ENCODE measurements around the gene KRTAP19-2.
"Not testable (repeated sequence)": the region's sequence is repeated elsewhere in the genome, so short reads cannot be mapped to it uniquely, and the experiment has no call there.

KRTAP19-2 gene

DNA sequence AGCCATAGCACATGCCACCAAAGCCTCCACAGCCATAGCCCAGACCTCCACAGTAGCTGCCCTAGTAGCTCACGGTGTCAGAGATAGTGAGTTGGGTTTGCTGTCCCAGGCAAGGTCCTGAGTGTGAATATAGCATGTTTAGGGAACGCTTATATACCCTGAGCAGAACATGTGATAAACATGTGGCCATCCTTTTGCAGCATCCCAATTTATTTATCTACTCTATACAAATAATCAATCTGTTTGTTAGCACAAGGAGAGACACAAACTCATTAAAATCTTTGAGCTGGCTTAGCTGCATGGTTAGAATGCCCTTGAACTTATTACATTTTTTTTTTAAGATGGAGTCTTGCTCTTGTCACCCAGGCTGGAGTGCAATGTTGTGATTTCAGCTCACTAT lies at the start of gene KRTAP19-2:
Gene KRTAP19-2, minus strand, starts transcription at position 101 of the 400 bp plus-strand sequence. Its CDS starts 88 bp downstream, at position 13.
- no peak for DNase-seq

GRCh38 chr21:30518876-30519275 lies 31.6 kb upstream of the KRTAP19-2 start:
- no peak for DNase-seq

DNA sequence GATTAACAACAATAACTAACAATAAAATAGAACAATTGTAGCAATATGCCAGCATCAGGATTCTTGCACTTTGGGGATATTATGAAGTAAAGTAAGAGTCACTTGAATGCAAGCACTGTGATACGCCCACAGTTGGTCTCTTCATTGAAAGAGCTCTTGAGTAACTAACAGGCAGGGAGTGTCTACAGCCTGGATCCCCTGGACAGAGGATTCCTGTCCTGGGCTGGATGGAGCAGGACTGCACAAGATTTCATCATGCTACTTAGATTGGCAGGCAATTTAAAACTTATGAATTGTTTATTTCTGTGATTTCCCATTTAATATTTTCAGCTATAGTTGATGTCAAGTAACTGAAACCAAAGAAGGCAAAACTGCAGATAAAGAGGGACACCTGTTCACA lies 28.4 kb upstream of the KRTAP19-2 start:
- no peak for DNase-seq

DNA sequence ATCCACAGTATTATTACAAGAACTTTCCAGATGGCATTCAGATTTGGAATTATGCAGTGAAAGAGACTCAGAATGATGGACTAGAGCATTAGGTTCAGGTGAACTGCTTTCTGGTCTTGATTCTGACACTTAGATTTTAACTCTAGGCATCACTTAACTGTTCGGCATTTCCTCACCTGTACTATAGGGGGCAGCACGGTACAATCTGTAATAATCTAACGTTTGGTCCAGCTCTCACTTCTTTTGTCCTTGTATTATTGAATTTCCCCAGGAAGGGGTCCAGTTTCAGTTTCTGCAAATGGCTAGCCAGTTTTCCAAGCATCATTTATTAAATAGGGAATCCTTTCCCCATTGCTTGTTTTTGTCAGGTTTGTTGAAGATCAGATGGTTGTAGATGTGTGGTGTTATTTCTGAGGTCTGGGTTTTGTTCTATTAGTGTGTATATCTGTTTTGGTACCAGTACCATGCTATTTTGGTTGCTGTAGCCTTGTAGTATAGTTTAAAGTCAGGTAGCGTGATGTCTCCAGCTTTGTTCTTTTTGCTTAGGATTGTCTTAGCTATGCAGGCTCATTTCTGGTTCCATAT lies 18.5 kb upstream of the KRTAP19-2 start:
- DNase-seq: not testable (repeated sequence)

GRCh38 chr21:30502041-30502440 lies 14.8 kb upstream of the KRTAP19-2 start, which contains the start of gene KRTAP19-5:
TSS of gene KRTAP19-5 (minus strand) at chr21:30502141. CDS start at chr21:30502090, 51 bp downstream.
- DNase-seq: no peak

DNA sequence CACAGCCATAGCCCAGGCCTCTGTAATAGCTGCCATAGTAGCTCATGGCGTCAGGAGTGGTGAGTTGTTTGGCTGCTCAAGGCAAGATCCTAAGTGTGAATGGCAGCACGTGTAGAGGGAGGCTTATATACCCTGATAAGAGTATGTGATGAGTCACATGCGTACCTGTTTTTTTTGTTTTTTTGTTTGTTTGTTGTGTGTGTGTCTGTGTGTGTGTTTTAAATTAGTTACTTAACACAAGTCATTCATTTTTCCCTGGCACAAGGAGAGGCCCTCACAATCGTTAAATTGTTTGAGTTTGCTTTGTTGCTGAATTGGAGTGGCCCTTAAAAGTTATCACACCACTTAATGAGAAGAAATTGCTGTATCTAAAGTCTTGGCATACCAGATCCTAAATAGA lies 9.8 kb upstream of the KRTAP19-2 start, which contains the start of gene KRTAP19-4:
Gene KRTAP19-4, minus strand, starts transcription at position 101 of the 400 bp plus-strand sequence. Its CDS starts 55 bp downstream, at position 46.
- DNase-seq: no peak

GRCh38 chr21:30491963-30492428 lies 4.8 kb upstream of the KRTAP19-2 start, which contains the start of gene KRTAP19-3:
TSS of gene KRTAP19-3 (minus strand) at chr21:30492013. CDS start at chr21:30491957, 56 bp downstream.
- no peak for DNase-seq

DNA sequence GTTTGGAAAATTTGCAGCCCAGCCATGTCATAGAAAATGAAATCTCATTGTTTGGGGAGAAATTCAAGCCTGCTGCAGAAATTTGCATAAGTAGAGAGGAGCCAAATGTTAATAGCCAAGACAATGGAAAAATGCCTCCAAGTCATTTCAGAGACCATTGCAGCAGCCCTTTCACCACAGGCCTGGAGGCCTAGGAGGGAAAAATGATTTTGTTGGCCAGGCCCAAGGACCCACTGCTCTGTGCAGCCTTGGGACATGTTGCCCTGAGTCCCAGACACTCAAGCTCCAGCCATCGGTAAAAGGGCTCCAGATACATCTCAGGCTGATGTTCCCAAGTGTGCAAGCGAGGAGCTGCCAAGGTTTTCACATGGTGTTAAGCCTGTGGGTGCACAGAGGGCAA lies 1.1 kb downstream of the KRTAP19-2 start:
- no peak for DNase-seq

- DNase-seq: no peak
These were observed 5.1 kb downstream of the KRTAP19-2 start for GRCh38 chr21:30482130-30482529.

- no peak for DNase-seq
These were observed 7.1 kb downstream of the KRTAP19-2 start, which contains the start of gene KRTAP19-1 for GRCh38 chr21:30480145-30480544. TSS of gene KRTAP19-1 (minus strand) at chr21:30480367. CDS start at chr21:30480317, 50 bp downstream.

DNA sequence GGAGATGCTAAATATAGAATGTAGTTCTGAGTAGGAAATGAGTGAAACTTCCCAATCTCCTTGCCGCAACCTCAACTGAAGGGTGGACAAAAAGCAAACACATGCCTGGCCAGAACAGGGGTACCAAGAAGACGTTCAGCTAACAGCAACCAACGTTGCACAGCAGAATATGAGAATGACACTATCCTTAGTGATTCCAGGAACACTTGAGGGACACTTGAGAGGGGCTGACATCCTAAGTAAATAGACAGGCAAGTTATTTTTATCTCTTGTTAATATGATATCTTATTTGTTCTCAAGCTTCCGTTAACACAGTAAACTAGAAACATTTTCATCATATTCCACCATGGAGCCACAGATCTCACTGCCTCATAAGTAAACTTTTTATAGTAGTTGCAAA lies 8.0 kb downstream of the KRTAP19-2 start:
- DNase-seq: no peak

- no peak for DNase-seq
These were observed 9.2 kb downstream of the KRTAP19-2 start for GRCh38 chr21:30478004-30478403.

DNA sequence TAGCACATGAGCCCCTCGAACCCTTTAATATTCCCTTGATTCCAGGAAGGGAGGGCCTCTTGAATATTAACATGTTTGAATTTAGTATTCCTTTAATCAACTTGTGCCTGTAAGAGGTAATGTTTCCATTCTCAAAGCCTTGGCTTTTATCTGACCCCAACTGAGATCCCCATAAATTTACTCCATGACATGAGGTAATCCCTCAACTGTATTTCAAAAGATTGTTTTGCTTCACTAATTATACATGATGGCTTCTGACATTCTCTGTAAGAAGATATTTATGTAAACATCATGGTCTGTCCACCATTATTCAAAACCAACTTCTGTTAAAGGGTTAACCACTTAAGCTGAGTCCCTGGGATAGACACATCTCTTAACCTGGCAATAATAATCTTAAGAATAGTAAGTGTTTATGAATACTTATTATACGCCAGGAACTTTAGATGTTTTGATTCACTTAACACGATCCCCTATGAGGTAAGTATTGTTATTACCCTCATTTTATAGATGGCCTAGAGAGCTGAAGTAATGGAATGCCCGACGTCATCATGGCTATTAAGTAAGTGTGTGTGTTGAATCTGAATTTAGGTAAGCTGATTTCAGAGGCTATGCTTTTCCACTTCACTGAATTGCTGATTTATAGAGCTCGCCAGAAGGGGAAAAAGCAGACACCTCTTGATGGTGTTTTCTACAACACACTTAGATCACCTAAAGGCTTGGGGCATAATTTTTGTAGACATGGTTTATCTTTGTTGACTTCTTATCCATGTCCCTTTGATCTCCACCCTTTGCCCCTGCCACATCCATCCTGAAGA lies 18.1 kb downstream of the KRTAP19-2 start:
- DNase-seq: no peak

GRCh38 chr21:30463713-30464112 lies 23.5 kb downstream of the KRTAP19-2 start:
- no peak for DNase-seq

DNA sequence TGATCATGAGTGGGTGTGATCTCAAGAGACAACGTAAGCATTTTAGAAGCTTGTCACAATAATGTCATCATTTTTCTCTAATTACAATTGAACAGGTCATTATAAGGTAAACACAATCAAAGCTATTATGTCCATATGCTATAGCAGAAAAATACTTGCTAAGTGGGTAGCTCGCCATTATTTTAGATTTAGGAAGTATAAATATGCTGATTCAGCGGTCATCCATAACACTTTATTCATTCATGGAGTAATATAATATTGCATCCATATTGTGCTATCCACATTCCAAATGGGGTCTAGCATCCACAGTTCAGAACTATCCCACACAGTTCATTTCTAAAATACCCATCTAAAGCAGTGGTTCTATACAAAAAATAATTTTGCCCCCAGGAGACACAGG lies 38.7 kb downstream of the KRTAP19-2 start:
- DNase-seq: no peak

DNA sequence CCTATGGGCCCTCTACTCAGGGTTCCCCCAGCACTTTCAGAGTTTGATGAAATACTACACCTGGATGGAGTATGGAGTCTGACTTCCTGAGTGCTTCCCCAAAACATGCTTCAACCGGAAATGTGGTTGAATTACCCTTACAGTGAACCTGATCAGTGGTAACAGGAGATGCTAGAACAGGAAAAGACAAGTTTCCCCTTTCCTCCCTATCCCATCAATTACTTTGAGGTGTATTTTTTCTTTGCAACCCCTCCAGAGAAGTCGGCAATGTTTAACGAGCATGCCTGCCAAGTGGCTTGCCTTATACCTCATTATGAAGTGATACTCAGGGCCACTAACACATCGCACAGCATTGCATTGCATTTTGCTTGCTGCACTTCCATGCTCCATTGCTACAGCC lies 40.2 kb downstream of the KRTAP19-2 start:
- no peak for DNase-seq

DNA sequence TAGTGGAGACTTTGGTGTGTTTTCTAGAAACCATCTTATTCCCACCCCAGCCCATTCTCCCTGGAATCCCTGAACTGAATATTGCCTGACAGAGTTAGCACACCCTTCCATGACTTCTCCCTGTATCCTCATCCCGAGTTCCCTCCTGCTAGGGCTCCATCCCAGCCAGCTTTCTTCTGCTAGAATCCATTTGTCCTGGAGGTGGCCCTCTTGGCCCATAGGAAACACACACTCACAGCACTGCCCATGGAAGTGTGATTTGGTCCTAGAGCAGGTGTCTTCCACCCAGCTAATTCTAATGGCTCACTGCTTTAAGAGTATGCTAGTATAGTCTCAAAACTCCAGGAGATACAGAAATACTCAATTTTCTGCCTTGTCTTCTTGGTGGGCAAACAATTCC lies 43.0 kb downstream of the KRTAP19-2 start:
- no peak for DNase-seq

DNA sequence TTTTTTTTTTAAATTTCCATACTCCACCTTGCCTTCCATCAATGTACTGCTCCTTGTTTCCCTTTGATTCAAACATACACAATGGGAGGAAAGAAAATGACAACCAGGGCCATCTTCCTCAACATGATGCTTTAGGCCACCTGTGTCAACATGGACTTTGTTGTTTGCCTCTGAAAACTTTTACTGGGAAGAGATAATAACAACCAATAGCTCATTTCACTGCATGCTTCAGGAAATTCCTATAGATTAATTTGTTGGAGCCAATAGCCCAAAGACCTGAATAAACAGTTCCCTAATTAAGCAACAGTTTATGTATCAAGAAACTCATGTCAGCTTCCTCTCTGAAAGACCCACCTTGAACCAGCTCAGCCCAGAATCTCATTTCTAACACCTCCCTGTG lies 44.0 kb downstream of the KRTAP19-2 start:
- DNase-seq: no peak

DNA sequence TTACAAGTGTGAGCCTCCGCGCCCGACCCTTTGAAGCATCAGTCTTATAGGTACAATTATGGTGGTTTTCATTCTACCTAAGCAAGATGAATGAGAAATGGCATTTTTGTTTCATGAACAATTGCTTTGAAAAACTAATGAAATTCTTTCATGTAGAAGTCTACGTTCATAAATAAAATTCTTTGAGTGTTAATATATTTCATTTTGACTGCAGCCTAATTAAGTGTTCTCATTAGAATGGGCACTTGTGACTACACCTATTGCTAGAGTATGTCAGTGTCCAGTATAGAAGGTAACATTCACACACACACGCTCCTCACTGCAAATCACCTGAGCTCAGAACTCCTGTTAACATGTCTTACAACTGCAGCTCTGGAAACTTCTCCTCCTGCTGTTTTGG lies 47.3 kb downstream of the KRTAP19-2 start, which contains the start of gene KRTAP15-1:
Gene KRTAP15-1, plus strand, starts transcription at position 301 of the 400 bp plus-strand sequence. Its CDS starts 53 bp downstream, at position 354.
- DNase-seq: no peak

Measured in activated T-cell treated with anti-CD3 and anti-CD28 coated beads for 4 hours (primary cell).